ENCODE measurements around the gene CPNE9. TPM values are rescaled to one million over a fixed set of nuclear protein-coding genes. Genes with fewer than 3 reads are reported as not detected.

CPNE9 gene
- polyA plus RNA-seq, 4 donors = 0.35 to 0.92 TPM; not detected in 2

GRCh38 chr3:9776896-9777693, 73.5 kb downstream of the CPNE9 start:
- FAIRE-seq (no peak), DNase-seq (no peak)
- Histone ChIP-seq H3K9me3 (ENCODE audit: control insufficient read depth in 2 of 2, insufficient read depth in 1 of 2, low read depth in 1 of 2, low read length in 1 of 2) (no peaks in the 10 kb centered on the region), H3K4me1 (ENCODE audit: control insufficient read depth in 3 of 3, insufficient read depth in 2 of 3, low read depth in 1 of 3, low read length in 2 of 3) (peaks cover 6 to 55% (median 13%) of the 10 kb centered on the region in 3 donors), H3K4me3 (ENCODE audit: low read depth in 1 of 3, low read length in 3 of 3) (no peak overlapping the region), H3K27me3 (ENCODE audit: control insufficient read depth in 3 of 3, insufficient read depth in 3 of 3, low read length in 3 of 3) (no peaks in the 10 kb centered on the region), H3K27ac (ENCODE audit: low read depth in 1 of 3, low read length in 2 of 3) (no peak overlapping the region), H3K36me3 (ENCODE audit: control insufficient read depth in 3 of 3, insufficient read depth in 2 of 3, low read depth in 1 of 3, low read length in 3 of 3) (peaks cover 0 to 24% (median 4%) of the 10 kb centered on the region in 3 donors)
- 67 to 96% (median 90%) methylated on average over 5 of the region's 5 CpGs for WGBS, 3 donors

- DNase-seq = no peak
- H3K27ac ChIP-seq (ENCODE audit: low read depth in 1 of 3, low read length in 2 of 3) = peak overlapping the region in 1 of 3 donors; percentile 13
- FAIRE-seq = no peak
- H3K9me3 ChIP-seq (ENCODE audit: control insufficient read depth in 2 of 2, insufficient read depth in 1 of 2, low read depth in 1 of 2, low read length in 1 of 2) = no peaks in the 10 kb centered on the region
- H3K27me3 ChIP-seq (ENCODE audit: control insufficient read depth in 3 of 3, insufficient read depth in 3 of 3, low read length in 3 of 3) = no peaks in the 10 kb centered on the region
- H3K4me3 ChIP-seq (ENCODE audit: low read depth in 1 of 3, low read length in 3 of 3) = no peak overlapping the region
- H3K36me3 ChIP-seq (ENCODE audit: control insufficient read depth in 3 of 3, insufficient read depth in 2 of 3, low read depth in 1 of 3, low read length in 3 of 3) = peaks cover 0 to 24% (median 4%) of the 10 kb centered on the region in 3 donors
- peaks cover 6 to 56% (median 13%) of the 10 kb centered on the region in 3 donors for H3K4me1 ChIP-seq (ENCODE audit: control insufficient read depth in 3 of 3, insufficient read depth in 2 of 3, low read depth in 1 of 3, low read length in 2 of 3)
- 91 to 100% (median 100%) methylated on average over 1 of the region's 1 CpG for WGBS, 3 donors
Measured at GRCh38 chr3:9777694-9778021, 74.0 kb downstream of the CPNE9 start.

GRCh38 chr3:9778143-9779074, 74.8 kb downstream of the CPNE9 start:
- no peak overlapping the region for H3K4me3 ChIP-seq (ENCODE audit: low read depth in 1 of 3, low read length in 3 of 3)
- peaks cover 0 to 27% (median 4%) of the 10 kb centered on the region in 3 donors for H3K36me3 ChIP-seq (ENCODE audit: control insufficient read depth in 3 of 3, insufficient read depth in 2 of 3, low read depth in 1 of 3, low read length in 3 of 3)
- H3K9me3 ChIP-seq (ENCODE audit: control insufficient read depth in 2 of 2, insufficient read depth in 1 of 2, low read depth in 1 of 2, low read length in 1 of 2) = no peaks in the 10 kb centered on the region
- WGBS, 3 donors = 34 to 65% (median 58%) methylated on average over 5 of the region's 5 CpGs
- FAIRE-seq (no peak), DNase-seq (peak; percentile 71 to 72)
- peak overlapping the region in 2 of 3 donors; percentile 47 to 86 for H3K27ac ChIP-seq (ENCODE audit: low read depth in 1 of 3, low read length in 2 of 3)
- H3K4me1 ChIP-seq (ENCODE audit: control insufficient read depth in 3 of 3, insufficient read depth in 2 of 3, low read depth in 1 of 3, low read length in 2 of 3) = peaks cover 6 to 56% (median 13%) of the 10 kb centered on the region in 3 donors
- H3K27me3 ChIP-seq (ENCODE audit: control insufficient read depth in 3 of 3, insufficient read depth in 3 of 3, low read length in 3 of 3) = no peaks in the 10 kb centered on the region

GRCh38 chr3:9779075-9779593, 75.5 kb downstream of the CPNE9 start:
- H3K9me3 ChIP-seq (ENCODE audit: control insufficient read depth in 2 of 2, insufficient read depth in 1 of 2, low read depth in 1 of 2, low read length in 1 of 2) = no peaks in the 10 kb centered on the region

More at GRCh38 chr3:9779075-9779593, 75.5 kb downstream of the CPNE9 start:
- 55 to 69% (median 60%) methylated on average over 6 of the region's 6 CpGs for WGBS, 3 donors
- H3K27ac ChIP-seq (ENCODE audit: low read depth in 1 of 3, low read length in 2 of 3) = peak overlapping the region in 2 of 3 donors; percentile 47 to 86
- no peaks in the 10 kb centered on the region for H3K27me3 ChIP-seq (ENCODE audit: control insufficient read depth in 3 of 3, insufficient read depth in 3 of 3, low read length in 3 of 3)
- FAIRE-seq (no peak), DNase-seq (no peak)
- H3K4me3 ChIP-seq (ENCODE audit: low read depth in 1 of 3, low read length in 3 of 3) = no peak overlapping the region
- H3K4me1 ChIP-seq (ENCODE audit: control insufficient read depth in 3 of 3, insufficient read depth in 2 of 3, low read depth in 1 of 3, low read length in 2 of 3) = peaks cover 6 to 56% (median 13%) of the 10 kb centered on the region in 3 donors
- H3K36me3 ChIP-seq (ENCODE audit: control insufficient read depth in 3 of 3, insufficient read depth in 2 of 3, low read depth in 1 of 3, low read length in 3 of 3) = peaks cover 4 to 33% (median 5%) of the 10 kb centered on the region in 3 donors

Other genes with a start within 250 kb of the CPNE9 start
- 1 to 10 TPM in 1 of 4 donors, under 1 TPM in 2, not detected in 1; 0.22 to 1.2 (median 0.25) TPM for gene LHFPL4, start 150.0 kb upstream of the CPNE9 start, polyA plus RNA-seq
- 10 to 100 TPM; 22.0 to 47.0 (median 36.6) TPM for gene MTMR14, start 54.3 kb upstream of the CPNE9 start, polyA plus RNA-seq
- 10 to 100 TPM in 1 of 4 donors, 1 to 10 TPM in 3; 5.1 to 16.0 (median 7.6) TPM for gene BRPF1, start 27.9 kb downstream of the CPNE9 start, polyA plus RNA-seq
- gene OGG1, start 46.1 kb downstream of the CPNE9 start, polyA plus RNA-seq = 100 to 1,000 TPM in 1 of 4 donors, 10 to 100 TPM in 3; 25.4 to 111 (median 43.1) TPM
- 10 to 100 TPM; 10.1 to 22.5 (median 19.4) TPM for gene CAMK1, start 66.1 kb downstream of the CPNE9 start, polyA plus RNA-seq
- gene TADA3, start 88.6 kb downstream of the CPNE9 start, polyA plus RNA-seq = 10 to 100 TPM; 41.1 to 59.0 (median 44.6) TPM
- 100 to 1,000 TPM; 143 to 178 (median 161) TPM for gene ARPC4, start 89.2 kb downstream of the CPNE9 start, polyA plus RNA-seq
- gene TTLL3, start 106.4 kb downstream of the CPNE9 start, polyA plus RNA-seq = 10 to 100 TPM; 20.8 to 51.9 (median 22.6) TPM
- gene RPUSD3, start 140.2 kb downstream of the CPNE9 start, polyA plus RNA-seq = 10 to 100 TPM; 19.2 to 41.1 (median 25.7) TPM
- 100 to 1,000 TPM in 2 of 4 donors, 10 to 100 TPM in 2; 19.0 to 748 (median 310) TPM for gene CIDEC, start 176.4 kb downstream of the CPNE9 start, polyA plus RNA-seq
- 10 to 100 TPM; 49.0 to 56.8 (median 52.7) TPM for gene JAGN1, start 186.8 kb downstream of the CPNE9 start, polyA plus RNA-seq
- 10 to 100 TPM; 31.3 to 59.3 (median 43.5) TPM for gene IL17RE, start 199.0 kb downstream of the CPNE9 start, polyA plus RNA-seq
- gene IL17RC, start 213.3 kb downstream of the CPNE9 start, polyA plus RNA-seq = 10 to 100 TPM; 35.7 to 96.2 (median 41.3) TPM
- gene CRELD1, start 230.0 kb downstream of the CPNE9 start, polyA plus RNA-seq = 10 to 100 TPM; 16.2 to 53.7 (median 32.1) TPM
- 1 to 10 TPM in 1 of 4 donors, under 1 TPM in 3; 0.45 to 1.3 (median 0.82) TPM for gene PRRT3, start 248.6 kb downstream of the CPNE9 start, polyA plus RNA-seq